Measurements from ENCODE around the gene PDCD10.

DNA sequence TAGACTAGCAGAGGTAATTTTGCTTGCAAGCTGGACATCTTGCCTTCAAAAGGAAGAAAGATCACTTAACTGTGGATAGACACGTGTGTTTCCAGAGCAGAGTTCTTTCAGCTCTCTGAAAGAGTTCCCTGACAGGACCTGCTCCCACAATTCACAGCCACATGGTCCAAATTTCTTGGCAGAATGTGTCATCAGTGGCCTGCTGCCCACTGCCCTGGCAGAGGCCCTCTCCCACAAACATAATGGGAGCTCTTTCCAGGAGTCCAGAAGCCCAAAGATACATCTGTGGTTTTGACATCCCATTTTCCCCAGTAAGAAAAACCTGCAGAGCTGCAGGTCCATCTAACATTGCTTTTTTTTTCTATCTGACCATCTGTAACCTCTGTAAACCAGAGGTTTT, 49.1 kb upstream of the PDCD10 start:
- TF ChIP-seq, protein P1, sequence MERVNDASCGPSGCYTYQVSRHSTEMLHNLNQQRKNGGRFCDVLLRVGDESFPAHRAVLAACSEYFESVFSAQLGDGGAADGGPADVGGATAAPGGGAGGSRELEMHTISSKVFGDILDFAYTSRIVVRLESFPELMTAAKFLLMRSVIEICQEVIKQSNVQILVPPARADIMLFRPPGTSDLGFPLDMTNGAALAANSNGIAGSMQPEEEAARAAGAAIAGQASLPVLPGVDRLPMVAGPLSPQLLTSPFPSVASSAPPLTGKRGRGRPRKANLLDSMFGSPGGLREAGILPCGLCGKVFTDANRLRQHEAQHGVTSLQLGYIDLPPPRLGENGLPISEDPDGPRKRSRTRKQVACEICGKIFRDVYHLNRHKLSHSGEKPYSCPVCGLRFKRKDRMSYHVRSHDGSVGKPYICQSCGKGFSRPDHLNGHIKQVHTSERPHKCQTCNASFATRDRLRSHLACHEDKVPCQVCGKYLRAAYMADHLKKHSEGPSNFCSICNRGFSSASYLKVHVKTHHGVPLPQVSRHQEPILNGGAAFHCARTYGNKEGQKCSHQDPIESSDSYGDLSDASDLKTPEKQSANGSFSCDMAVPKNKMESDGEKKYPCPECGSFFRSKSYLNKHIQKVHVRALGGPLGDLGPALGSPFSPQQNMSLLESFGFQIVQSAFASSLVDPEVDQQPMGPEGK (CRISPR knock-in tag; IDR thresholded peaks at IDR 0.05; ENCODE audit: borderline replicate concordance): no peak
- no peak for TF ChIP-seq ARNTL (CRISPR knock-in tag; IDR thresholded peaks at IDR 0.05; ENCODE audit: borderline replicate concordance, low read depth)
- TF ChIP-seq, protein P2, sequence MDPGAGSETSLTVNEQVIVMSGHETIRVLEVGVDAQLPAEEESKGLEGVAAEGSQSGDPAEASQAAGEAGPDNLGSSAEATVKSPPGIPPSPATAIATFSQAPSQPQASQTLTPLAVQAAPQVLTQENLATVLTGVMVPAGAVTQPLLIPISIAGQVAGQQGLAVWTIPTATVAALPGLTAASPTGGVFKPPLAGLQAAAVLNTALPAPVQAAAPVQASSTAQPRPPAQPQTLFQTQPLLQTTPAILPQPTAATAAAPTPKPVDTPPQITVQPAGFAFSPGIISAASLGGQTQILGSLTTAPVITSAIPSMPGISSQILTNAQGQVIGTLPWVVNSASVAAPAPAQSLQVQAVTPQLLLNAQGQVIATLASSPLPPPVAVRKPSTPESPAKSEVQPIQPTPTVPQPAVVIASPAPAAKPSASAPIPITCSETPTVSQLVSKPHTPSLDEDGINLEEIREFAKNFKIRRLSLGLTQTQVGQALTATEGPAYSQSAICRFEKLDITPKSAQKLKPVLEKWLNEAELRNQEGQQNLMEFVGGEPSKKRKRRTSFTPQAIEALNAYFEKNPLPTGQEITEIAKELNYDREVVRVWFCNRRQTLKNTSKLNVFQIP (CRISPR knock-in tag; IDR thresholded peaks at IDR 0.05; ENCODE audit: borderline replicate concordance, low read depth): no peak

Data from SK-N-SH treated with all-trans-retinoic acid at 6 μM for 48 hours (cell line).